Stimulated activated naive B cell treated with anti-CD40 and anti-IgM and Interleukin-4, amounts not matched to agents 10 μg/mL and 1 μg/mL and 100 μg/mL, for 72 hours (primary cell): Measurements from ENCODE around the gene KDM6A.
A peak's percentile ranks its signal among the peaks of the same experiment; 100 is the strongest.
"Not testable (repeated sequence)": the region's sequence is repeated elsewhere in the genome, so short reads cannot be mapped to it uniquely, and the experiment has no call there.

Experiments
- ATAC-seq, 2 donors: fragments of 150-1000 bp; cut with Tn5 transposase; replicated peaks; 2 replicates each; pipeline ENCODE4 v1.10.0; 2021; ENCODE audit warnings: moderate library complexity in 1 of 2
- DNase-seq: peaks from one replicate; pipeline ENCODE4 v3.0.0; 2021
- H3K27ac Mint-ChIP-seq: one replicate; pipeline ENCODE4 v1.8.0; 2022; ENCODE audit warnings: mild to moderate bottlenecking, mixed read lengths
- H3K27me3 Mint-ChIP-seq, 2 donors: one replicate each; pipeline ENCODE4 v1.8.0; 2022; ENCODE audit warnings: mixed read lengths in 2 of 2
- H3K36me3 Mint-ChIP-seq, 2 donors: one replicate each; pipeline ENCODE4 v1.8.0; 2022; ENCODE audit warnings: mixed read lengths in 2 of 2, mild to moderate bottlenecking in 1 of 2
- H3K4me1 Mint-ChIP-seq, 2 donors: one replicate each; pipeline ENCODE4 v1.8.0; 2022; ENCODE audit warnings: mixed read lengths in 2 of 2, mild to moderate bottlenecking in 1 of 2
- H3K4me3 Mint-ChIP-seq, 2 donors: one replicate each; pipeline ENCODE4 v1.8.0; 2022; ENCODE audit warnings: mild to moderate bottlenecking in 2 of 2, mixed read lengths in 2 of 2, moderate library complexity in 1 of 2
- H3K9me3 Mint-ChIP-seq, 2 donors: one replicate each; pipeline ENCODE4 v1.8.0; 2022; ENCODE audit warnings: mixed read lengths in 2 of 2, mild to moderate bottlenecking in 1 of 2

KDM6A gene

GRCh38 chrX:45036161-45036560, 163.2 kb downstream of the KDM6A start:
- H3K4me3 Mint-ChIP-seq, result no peak overlapping the region
- peaks cover 2 to 17% of the 10 kb centered on the region in 2 donors for H3K36me3 Mint-ChIP-seq
- peaks cover 0 to 2% of the 10 kb centered on the region in 2 donors for H3K4me1 Mint-ChIP-seq
- H3K27me3 Mint-ChIP-seq, result no peaks in the 10 kb centered on the region
- no peaks in the 10 kb centered on the region for H3K9me3 Mint-ChIP-seq
- ATAC-seq, result no peak
- no peak overlapping the region for H3K27ac Mint-ChIP-seq
- no peak for DNase-seq

GRCh38 chrX:45040137-45040536, 167.1 kb downstream of the KDM6A start:
- not testable (repeated sequence) for ATAC-seq, DNase-seq, H3K27ac Mint-ChIP-seq, H3K27me3 Mint-ChIP-seq, H3K4me3 Mint-ChIP-seq, H3K9me3 Mint-ChIP-seq, H3K4me1 Mint-ChIP-seq
- peaks cover 5 to 18% of the 10 kb centered on the region in 2 donors for H3K36me3 Mint-ChIP-seq

GRCh38 chrX:45046417-45046816, 173.4 kb downstream of the KDM6A start:
- Mint-ChIP-seq H3K27ac (no peak overlapping the region), H3K4me3 (no peak overlapping the region), H3K4me1 (peaks cover 0 to 3% of the 10 kb centered on the region in 2 donors), H3K36me3 (peaks cover 5 to 23% of the 10 kb centered on the region in 2 donors), H3K9me3 (no peaks in the 10 kb centered on the region), H3K27me3 (no peaks in the 10 kb centered on the region)
- DNase-seq (no peak), ATAC-seq (no peak)

GRCh38 chrX:45050558-45050957, 177.6 kb downstream of the KDM6A start:
- ATAC-seq, result no peak
- Mint-ChIP-seq H3K27ac (no peak overlapping the region), H3K4me1 (peaks cover 0 to 3% of the 10 kb centered on the region in 2 donors), H3K4me3 (no peak overlapping the region), H3K27me3 (no peaks in the 10 kb centered on the region), H3K9me3 (no peaks in the 10 kb centered on the region), H3K36me3 (peaks cover 2 to 19% of the 10 kb centered on the region in 2 donors)
- DNase-seq, result no peak

- Mint-ChIP-seq H3K36me3 (peaks cover 2 to 6% of the 10 kb centered on the region in 2 donors), H3K27ac (no peak overlapping the region), H3K4me3 (no peak overlapping the region), H3K9me3 (no peaks in the 10 kb centered on the region), H3K4me1 (no peaks in the 10 kb centered on the region), H3K27me3 (no peaks in the 10 kb centered on the region)
- ATAC-seq (no peak), DNase-seq (no peak)
Observed at GRCh38 chrX:45056428-45057145, 183.6 kb downstream of the KDM6A start.

GRCh38 chrX:45059906-45060305, 186.9 kb downstream of the KDM6A start:
- ATAC-seq, H3K9me3 Mint-ChIP-seq, H3K27me3 Mint-ChIP-seq, H3K4me3 Mint-ChIP-seq, H3K27ac Mint-ChIP-seq, H3K4me1 Mint-ChIP-seq, DNase-seq: not testable (repeated sequence)
- peaks cover 12 to 19% of the 10 kb centered on the region in 2 donors for H3K36me3 Mint-ChIP-seq

- ATAC-seq (no peak), DNase-seq (no peak)
- Mint-ChIP-seq H3K9me3 (no peaks in the 10 kb centered on the region), H3K27me3 (no peaks in the 10 kb centered on the region), H3K36me3 (peaks cover 20 to 29% of the 10 kb centered on the region in 2 donors), H3K27ac (no peak overlapping the region), H3K4me1 (peaks cover 6 to 7% of the 10 kb centered on the region in 2 donors), H3K4me3 (no peak overlapping the region)
Observed at GRCh38 chrX:45063319-45064095, 190.5 kb downstream of the KDM6A start.

GRCh38 chrX:45068569-45068968, 195.6 kb downstream of the KDM6A start:
- ATAC-seq, result no peak
- peaks cover 28 to 58% of the 10 kb centered on the region in 2 donors for H3K36me3 Mint-ChIP-seq
- H3K27ac Mint-ChIP-seq, result peak overlapping the region; percentile 68
- peaks cover 27 to 31% of the 10 kb centered on the region in 2 donors for H3K4me1 Mint-ChIP-seq
- H3K9me3 Mint-ChIP-seq, result peaks cover 2 to 4% of the 10 kb centered on the region in 2 donors
- no peak for DNase-seq
- peak overlapping the region in 1 of 2 donors; percentile 31 for H3K4me3 Mint-ChIP-seq
- no peaks in the 10 kb centered on the region for H3K27me3 Mint-ChIP-seq

GRCh38 chrX:45070116-45071007, 197.4 kb downstream of the KDM6A start:
- peak; percentile 34 to 69 for ATAC-seq
- Mint-ChIP-seq H3K4me1 (peaks cover 28 to 40% of the 10 kb centered on the region in 2 donors), H3K4me3 (no peak overlapping the region), H3K36me3 (peaks cover 21 to 50% of the 10 kb centered on the region in 2 donors), H3K27ac (no peak overlapping the region), H3K9me3 (peaks cover 2 to 4% of the 10 kb centered on the region in 2 donors), H3K27me3 (no peaks in the 10 kb centered on the region)
- DNase-seq, result no peak

GRCh38 chrX:45073011-45073410, 200.0 kb downstream of the KDM6A start:
- Mint-ChIP-seq H3K36me3 (peaks cover 17 to 45% of the 10 kb centered on the region in 2 donors), H3K4me1 (peaks cover 28 to 41% of the 10 kb centered on the region in 2 donors)
- H3K4me3 Mint-ChIP-seq, DNase-seq, H3K9me3 Mint-ChIP-seq, ATAC-seq, H3K27me3 Mint-ChIP-seq, H3K27ac Mint-ChIP-seq: not testable (repeated sequence)

- H3K9me3 Mint-ChIP-seq, result no peaks in the 10 kb centered on the region
- DNase-seq, result no peak
- no peak overlapping the region for H3K27ac Mint-ChIP-seq
- no peak overlapping the region for H3K4me3 Mint-ChIP-seq
- ATAC-seq, result peak; percentile 55 to 81
- no peaks in the 10 kb centered on the region for H3K27me3 Mint-ChIP-seq
- H3K36me3 Mint-ChIP-seq, result peaks cover 6 to 35% of the 10 kb centered on the region in 2 donors
- H3K4me1 Mint-ChIP-seq, result peaks cover 9 to 22% of the 10 kb centered on the region in 2 donors
Observed at GRCh38 chrX:45077748-45078424, 204.9 kb downstream of the KDM6A start.

- no peak for ATAC-seq
- H3K36me3 Mint-ChIP-seq, result peaks cover 5 to 47% of the 10 kb centered on the region in 2 donors
- H3K27me3 Mint-ChIP-seq, result no peaks in the 10 kb centered on the region
- peaks cover 0 to 3% of the 10 kb centered on the region in 2 donors for H3K4me1 Mint-ChIP-seq
- H3K4me3 Mint-ChIP-seq, result no peak overlapping the region
- DNase-seq, result no peak
- H3K27ac Mint-ChIP-seq, result no peak overlapping the region
- H3K9me3 Mint-ChIP-seq, result no peaks in the 10 kb centered on the region
Observed at GRCh38 chrX:45083314-45083713, 210.3 kb downstream of the KDM6A start.

- Mint-ChIP-seq H3K4me3 (no peak overlapping the region), H3K27ac (no peak overlapping the region)
Observed at GRCh38 chrX:45110494-45110893, 237.5 kb downstream of the KDM6A start.

More at GRCh38 chrX:45110494-45110893, 237.5 kb downstream of the KDM6A start:
- no peaks in the 10 kb centered on the region for H3K4me1 Mint-ChIP-seq
- DNase-seq, result no peak
- peaks cover 4 to 6% of the 10 kb centered on the region in 2 donors for H3K9me3 Mint-ChIP-seq
- no peak for ATAC-seq
- peaks cover 10 to 54% of the 10 kb centered on the region in 2 donors for H3K36me3 Mint-ChIP-seq
- H3K27me3 Mint-ChIP-seq, result no peaks in the 10 kb centered on the region
